ENCODE results near the gene GUK1.

GUK1 gene

DNA sequence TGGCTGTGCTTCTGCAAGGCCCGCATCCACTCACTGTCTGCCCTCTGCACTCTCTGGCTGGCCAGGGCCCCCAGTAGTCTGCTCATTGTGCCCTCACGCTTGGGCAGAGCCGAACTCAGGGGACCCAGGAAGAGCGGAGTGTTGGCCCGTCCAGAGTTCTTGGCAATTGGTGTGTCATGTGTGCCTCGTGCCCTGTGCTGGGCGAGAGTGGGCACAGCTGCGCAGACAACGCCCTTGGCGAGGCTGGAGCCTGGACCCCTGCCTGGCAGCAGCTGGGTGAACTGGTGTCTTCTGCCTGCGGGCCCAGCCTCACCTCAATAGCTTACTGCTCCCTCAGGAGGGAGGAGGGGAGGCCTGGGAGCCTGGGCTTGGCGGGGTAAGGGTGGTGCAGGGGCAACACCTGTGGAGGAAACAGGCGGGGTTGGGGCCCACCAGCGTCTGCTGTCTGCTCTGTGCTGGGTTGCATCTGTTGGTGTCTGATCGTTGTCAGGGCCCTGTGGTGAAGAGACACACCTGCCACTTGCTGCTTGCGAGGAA is 2.1 kb downstream of the GUK1 start:
- Histone ChIP-seq H3K27me3 (ENCODE audit: control insufficient read depth, insufficient read depth, low read length) (no peaks in the 10 kb centered on the region), H2AFZ (no peak overlapping the region), H3K27ac (no peak overlapping the region), H3K4me1 (peaks cover 4% of the 10 kb centered on the region), H3K36me3 (ENCODE audit: control insufficient read depth, insufficient read depth, low read length) (no peaks in the 10 kb centered on the region), H3K9me3 (ENCODE audit: control insufficient read depth, low read length) (no peaks in the 10 kb centered on the region), H3K4me3 (ENCODE audit: low read depth, low read length) (no peak overlapping the region), H3K79me2 (peaks cover 45% of the 10 kb centered on the region), H3K9ac (no peak overlapping the region), H3K4me2 (ENCODE audit: low read length) (peak overlapping the region; percentile 6)
- TF ChIP-seq, protein P1, sequence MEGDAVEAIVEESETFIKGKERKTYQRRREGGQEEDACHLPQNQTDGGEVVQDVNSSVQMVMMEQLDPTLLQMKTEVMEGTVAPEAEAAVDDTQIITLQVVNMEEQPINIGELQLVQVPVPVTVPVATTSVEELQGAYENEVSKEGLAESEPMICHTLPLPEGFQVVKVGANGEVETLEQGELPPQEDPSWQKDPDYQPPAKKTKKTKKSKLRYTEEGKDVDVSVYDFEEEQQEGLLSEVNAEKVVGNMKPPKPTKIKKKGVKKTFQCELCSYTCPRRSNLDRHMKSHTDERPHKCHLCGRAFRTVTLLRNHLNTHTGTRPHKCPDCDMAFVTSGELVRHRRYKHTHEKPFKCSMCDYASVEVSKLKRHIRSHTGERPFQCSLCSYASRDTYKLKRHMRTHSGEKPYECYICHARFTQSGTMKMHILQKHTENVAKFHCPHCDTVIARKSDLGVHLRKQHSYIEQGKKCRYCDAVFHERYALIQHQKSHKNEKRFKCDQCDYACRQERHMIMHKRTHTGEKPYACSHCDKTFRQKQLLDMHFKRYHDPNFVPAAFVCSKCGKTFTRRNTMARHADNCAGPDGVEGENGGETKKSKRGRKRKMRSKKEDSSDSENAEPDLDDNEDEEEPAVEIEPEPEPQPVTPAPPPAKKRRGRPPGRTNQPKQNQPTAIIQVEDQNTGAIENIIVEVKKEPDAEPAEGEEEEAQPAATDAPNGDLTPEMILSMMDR (IDR thresholded peaks at IDR 0.05): no peak

DNA sequence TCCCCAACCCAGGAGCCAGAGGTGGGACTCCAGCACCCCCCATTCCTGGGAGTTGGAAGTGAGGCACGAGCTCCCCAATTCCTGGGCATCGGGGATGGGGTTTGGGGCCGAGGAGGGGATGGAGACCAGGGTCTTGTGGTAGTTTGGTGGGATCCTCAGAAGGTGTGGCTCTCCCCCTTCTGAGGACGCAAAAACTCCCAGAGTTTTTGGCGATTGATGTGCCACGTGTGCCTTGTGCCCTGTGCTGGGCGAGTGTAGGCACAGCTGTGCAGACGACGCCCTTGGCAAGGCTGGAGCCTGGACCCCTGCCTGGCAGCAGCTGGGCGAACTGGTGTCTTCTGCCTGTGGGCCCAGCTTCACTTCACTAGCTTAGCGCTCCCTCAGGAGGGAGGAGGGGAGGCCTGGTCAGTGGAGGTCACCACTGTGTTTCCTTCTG is 2.6 kb downstream of the GUK1 start:
- H3K4me1 ChIP-seq: peaks cover 4% of the 10 kb centered on the region
- H3K9me3 ChIP-seq (ENCODE audit: control insufficient read depth, low read length): no peaks in the 10 kb centered on the region
- H3K4me3 ChIP-seq (ENCODE audit: low read depth, low read length): no peak overlapping the region
- no peaks in the 10 kb centered on the region for H3K36me3 ChIP-seq (ENCODE audit: control insufficient read depth, insufficient read depth, low read length)
- H3K27me3 ChIP-seq (ENCODE audit: control insufficient read depth, insufficient read depth, low read length): no peaks in the 10 kb centered on the region
- H2AFZ ChIP-seq: no peak overlapping the region
- H3K27ac ChIP-seq: no peak overlapping the region
- peaks cover 45% of the 10 kb centered on the region for H3K79me2 ChIP-seq
- H3K4me2 ChIP-seq (ENCODE audit: low read length): no peak overlapping the region
- TF ChIP-seq, protein P1 (IDR thresholded peaks at IDR 0.05): no peak
- H3K9ac ChIP-seq: no peak overlapping the region

DNA sequence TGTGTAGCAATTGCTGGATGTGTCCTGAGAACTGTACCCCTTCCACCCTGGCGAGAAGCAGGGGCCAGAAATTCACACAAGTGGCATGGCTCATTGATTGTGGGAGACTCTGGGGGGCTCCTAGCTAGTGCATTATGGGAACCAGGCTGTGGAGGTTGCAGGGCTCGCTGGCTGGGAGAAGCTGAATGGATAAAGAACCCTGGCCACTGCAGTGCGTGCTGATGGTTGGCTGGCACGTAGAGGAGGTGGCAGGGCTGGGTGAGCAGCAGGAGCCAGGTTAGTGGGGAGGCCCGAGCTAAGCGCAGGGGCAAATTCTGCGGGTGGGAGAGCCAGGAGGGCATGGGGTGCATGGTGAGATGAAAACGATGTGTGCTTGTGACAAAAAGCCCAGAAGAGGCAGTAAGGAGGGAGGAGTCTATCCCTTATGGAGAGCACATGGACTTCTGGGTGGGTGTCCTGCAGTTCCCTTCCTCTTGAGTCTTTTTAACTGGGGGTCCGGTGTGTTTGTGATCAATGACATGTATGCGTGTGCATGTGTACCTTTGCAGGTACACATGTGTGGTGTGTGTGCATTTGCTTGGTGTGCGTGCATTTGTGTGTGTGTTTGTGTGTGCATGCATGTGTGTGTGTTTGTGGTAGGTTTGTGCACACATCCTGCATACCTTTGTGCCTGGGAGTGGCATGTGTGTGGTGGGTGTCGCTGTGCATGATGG is 3.6 kb downstream of the GUK1 start:
- Histone ChIP-seq H3K9me3 (ENCODE audit: control insufficient read depth, low read length) (no peaks in the 10 kb centered on the region), H3K36me3 (ENCODE audit: control insufficient read depth, insufficient read depth, low read length) (no peaks in the 10 kb centered on the region), H3K27ac (no peak overlapping the region), H3K4me3 (ENCODE audit: low read depth, low read length) (no peak overlapping the region), H3K9ac (no peak overlapping the region), H2AFZ (no peak overlapping the region), H3K79me2 (peaks cover 45% of the 10 kb centered on the region), H3K27me3 (ENCODE audit: control insufficient read depth, insufficient read depth, low read length) (no peaks in the 10 kb centered on the region), H3K4me1 (peaks cover 4% of the 10 kb centered on the region), H3K4me2 (ENCODE audit: low read length) (no peak overlapping the region)
- TF ChIP-seq, protein P1 (IDR thresholded peaks at IDR 0.05): no peak

DNA sequence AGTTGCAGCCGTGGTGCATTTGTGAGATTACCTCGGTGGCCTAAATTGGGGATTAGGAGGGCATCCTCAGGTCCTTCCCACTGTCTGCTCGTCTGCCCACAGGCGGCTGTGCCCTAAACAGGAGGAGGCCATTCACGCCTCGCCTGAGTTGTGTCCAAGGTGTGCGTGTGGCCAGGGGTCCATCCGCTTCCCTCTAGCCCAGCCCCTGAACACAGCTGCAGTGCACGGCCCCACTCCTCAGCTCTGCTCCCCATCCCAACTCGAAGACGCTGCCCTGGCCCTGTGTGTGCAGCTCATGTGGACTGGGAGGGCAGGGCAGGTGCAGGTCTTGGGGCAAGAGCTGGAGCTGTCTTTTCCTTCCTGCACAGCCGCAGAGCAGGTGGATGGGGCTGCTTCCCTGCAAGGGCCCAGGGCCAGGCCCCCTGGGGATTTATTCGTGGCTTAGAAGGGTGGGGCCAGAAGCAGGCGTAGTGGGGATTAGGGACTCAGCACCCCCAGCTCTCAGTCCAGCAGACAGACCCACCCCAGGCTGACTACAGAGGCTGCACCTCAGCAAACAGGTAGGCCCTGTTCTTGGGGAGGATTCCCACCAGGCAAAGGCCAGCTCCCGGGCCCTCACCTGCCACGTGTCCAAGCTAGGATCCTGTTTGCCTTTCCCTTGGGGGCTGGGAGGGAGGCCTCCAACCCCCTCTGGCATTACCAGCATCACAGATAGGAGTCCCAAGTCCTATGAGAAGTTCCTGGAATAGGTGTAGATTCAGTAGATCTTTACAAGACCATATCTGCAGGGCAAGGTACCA is 4.3 kb downstream of the GUK1 start:
- Histone ChIP-seq H3K36me3 (ENCODE audit: control insufficient read depth, insufficient read depth, low read length) (no peaks in the 10 kb centered on the region), H2AFZ (no peak overlapping the region), H3K27ac (no peak overlapping the region), H3K4me1 (peaks cover 4% of the 10 kb centered on the region), H3K9ac (no peak overlapping the region), H3K4me2 (ENCODE audit: low read length) (no peak overlapping the region), H3K9me3 (ENCODE audit: control insufficient read depth, low read length) (no peaks in the 10 kb centered on the region), H3K4me3 (ENCODE audit: low read depth, low read length) (no peak overlapping the region), H3K79me2 (peaks cover 45% of the 10 kb centered on the region), H3K27me3 (ENCODE audit: control insufficient read depth, insufficient read depth, low read length) (no peaks in the 10 kb centered on the region)
- TF ChIP-seq, protein P1 (IDR thresholded peaks at IDR 0.05): no peak

Data from parathyroid adenoma (tissue), 2 donors.